HG02678 (cell line): ENCODE measurements around the gene TBC1D2.
"Not testable (repeated sequence)": the region's sequence is repeated elsewhere in the genome, so short reads cannot be mapped to it uniquely, and the experiment has no call there.

Experiments
- ATAC-seq: cut with Tn5 transposase; IDR thresholded peaks from one replicate; pipeline ENCODE4 v1.9.1; 2021; ENCODE audit warnings: mild to moderate bottlenecking, moderate library complexity; ENCODE audit not compliant: unreplicated experiment

The TBC1D2 gene

GRCh38 chr9:98275159-98275558 lies 19.7 kb upstream of the TBC1D2 start:
- no peak for ATAC-seq

- ATAC-seq, result no peak
Measured at GRCh38 chr9:98272083-98272482, 16.6 kb upstream of the TBC1D2 start.

- ATAC-seq, result no peak
Measured at GRCh38 chr9:98271479-98271878, 16.0 kb upstream of the TBC1D2 start.

GRCh38 chr9:98270284-98270683 lies 14.8 kb upstream of the TBC1D2 start:
- not testable (repeated sequence) for ATAC-seq

- not testable (repeated sequence) for ATAC-seq
Measured at GRCh38 chr9:98269652-98270051, 14.2 kb upstream of the TBC1D2 start.

- not testable (repeated sequence) for ATAC-seq
Measured at GRCh38 chr9:98267556-98267955, 12.1 kb upstream of the TBC1D2 start.

- ATAC-seq, result no peak
Measured at GRCh38 chr9:98264516-98264915, 9.1 kb upstream of the TBC1D2 start.

- ATAC-seq, result peak; percentile 94
Measured at GRCh38 chr9:98263482-98264357, 8.3 kb upstream of the TBC1D2 start.

- no peak for ATAC-seq
Measured at GRCh38 chr9:98263080-98263479, 7.6 kb upstream of the TBC1D2 start.

- no peak for ATAC-seq
Measured at GRCh38 chr9:98262056-98262455, 6.6 kb upstream of the TBC1D2 start.

- ATAC-seq, result no peak
Measured at GRCh38 chr9:98260635-98261034, 5.2 kb upstream of the TBC1D2 start.

GRCh38 chr9:98259791-98260190 lies 4.3 kb upstream of the TBC1D2 start:
- no peak for ATAC-seq

GRCh38 chr9:98256756-98257155 lies 1.3 kb upstream of the TBC1D2 start:
- no peak for ATAC-seq

GRCh38 chr9:98255061-98255577 lies 330 bp downstream of the TBC1D2 start:
- peak; percentile 25 for ATAC-seq

- ATAC-seq, result no peak
Measured at GRCh38 chr9:98254228-98255060, 1.0 kb downstream of the TBC1D2 start.

GRCh38 chr9:98253565-98253964 lies 1.9 kb downstream of the TBC1D2 start:
- ATAC-seq, result no peak

- no peak for ATAC-seq
Measured at GRCh38 chr9:98251551-98251950, 3.9 kb downstream of the TBC1D2 start.

- no peak for ATAC-seq
Measured at GRCh38 chr9:98249771-98250170, 5.7 kb downstream of the TBC1D2 start.

GRCh38 chr9:98248737-98249474 lies 6.5 kb downstream of the TBC1D2 start:
- ATAC-seq, result no peak

- no peak for ATAC-seq
Measured at GRCh38 chr9:98247831-98248657, 7.4 kb downstream of the TBC1D2 start.
